ENCODE results near the gene ZSCAN29.

ZSCAN29 gene

DNA sequence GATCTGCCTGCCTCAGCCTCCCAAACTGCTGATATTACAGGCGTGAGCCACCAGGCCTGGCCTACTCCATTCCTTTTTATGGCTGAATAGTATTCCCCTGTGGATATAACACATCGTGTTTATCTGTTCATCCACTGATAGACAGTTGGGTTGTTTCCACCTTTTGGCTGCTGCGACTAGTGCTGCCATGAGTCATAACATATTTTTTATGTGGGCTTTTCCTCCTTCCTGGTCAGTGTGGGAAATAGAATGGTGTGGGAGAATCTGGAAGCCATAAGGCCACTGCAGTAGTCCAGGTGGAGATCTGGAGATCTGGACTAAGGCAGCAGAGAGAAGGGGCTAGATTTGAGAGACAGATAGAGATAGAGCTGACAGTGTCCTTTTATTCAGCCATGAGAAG is 56.7 kb downstream of the ZSCAN29 start:
- DNase-seq (ENCODE audit: low read depth): no peak
- H3K4me3 ChIP-seq (ENCODE audit: low read depth, low read length): no peak overlapping the region
- TF ChIP-seq, protein P1, sequence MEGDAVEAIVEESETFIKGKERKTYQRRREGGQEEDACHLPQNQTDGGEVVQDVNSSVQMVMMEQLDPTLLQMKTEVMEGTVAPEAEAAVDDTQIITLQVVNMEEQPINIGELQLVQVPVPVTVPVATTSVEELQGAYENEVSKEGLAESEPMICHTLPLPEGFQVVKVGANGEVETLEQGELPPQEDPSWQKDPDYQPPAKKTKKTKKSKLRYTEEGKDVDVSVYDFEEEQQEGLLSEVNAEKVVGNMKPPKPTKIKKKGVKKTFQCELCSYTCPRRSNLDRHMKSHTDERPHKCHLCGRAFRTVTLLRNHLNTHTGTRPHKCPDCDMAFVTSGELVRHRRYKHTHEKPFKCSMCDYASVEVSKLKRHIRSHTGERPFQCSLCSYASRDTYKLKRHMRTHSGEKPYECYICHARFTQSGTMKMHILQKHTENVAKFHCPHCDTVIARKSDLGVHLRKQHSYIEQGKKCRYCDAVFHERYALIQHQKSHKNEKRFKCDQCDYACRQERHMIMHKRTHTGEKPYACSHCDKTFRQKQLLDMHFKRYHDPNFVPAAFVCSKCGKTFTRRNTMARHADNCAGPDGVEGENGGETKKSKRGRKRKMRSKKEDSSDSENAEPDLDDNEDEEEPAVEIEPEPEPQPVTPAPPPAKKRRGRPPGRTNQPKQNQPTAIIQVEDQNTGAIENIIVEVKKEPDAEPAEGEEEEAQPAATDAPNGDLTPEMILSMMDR (IDR thresholded peaks at IDR 0.05; ENCODE audit: control insufficient read depth, extremely low read depth, insufficient read depth): no peak

DNA sequence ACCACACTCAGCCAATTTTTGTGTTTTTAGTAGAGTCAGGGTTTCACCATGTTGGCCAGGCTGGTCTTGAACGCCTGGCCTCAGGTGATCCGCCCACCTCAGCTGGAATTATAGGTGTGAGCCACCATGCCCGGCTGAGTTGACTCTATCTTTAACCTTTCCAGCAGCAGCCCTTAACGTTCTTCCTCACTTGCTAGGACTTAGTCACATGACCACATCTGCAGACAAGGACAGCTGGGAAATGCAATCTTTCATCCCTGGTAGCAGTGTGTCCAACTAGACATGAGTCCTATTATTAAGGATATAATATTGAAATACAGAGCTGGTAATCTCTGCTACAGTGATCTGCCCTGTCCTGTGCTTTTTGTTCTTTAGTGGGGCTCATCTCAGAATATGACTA is 58.5 kb downstream of the ZSCAN29 start:
- TF ChIP-seq, protein P1 (IDR thresholded peaks at IDR 0.05; ENCODE audit: control insufficient read depth, extremely low read depth, insufficient read depth): no peak
- no peak overlapping the region for H3K4me3 ChIP-seq (ENCODE audit: low read depth, low read length)
- no peak for DNase-seq (ENCODE audit: low read depth)

Measured in LNCaP clone FGC (cell line).